Measurements from ENCODE around the gene DDA1.

DNA sequence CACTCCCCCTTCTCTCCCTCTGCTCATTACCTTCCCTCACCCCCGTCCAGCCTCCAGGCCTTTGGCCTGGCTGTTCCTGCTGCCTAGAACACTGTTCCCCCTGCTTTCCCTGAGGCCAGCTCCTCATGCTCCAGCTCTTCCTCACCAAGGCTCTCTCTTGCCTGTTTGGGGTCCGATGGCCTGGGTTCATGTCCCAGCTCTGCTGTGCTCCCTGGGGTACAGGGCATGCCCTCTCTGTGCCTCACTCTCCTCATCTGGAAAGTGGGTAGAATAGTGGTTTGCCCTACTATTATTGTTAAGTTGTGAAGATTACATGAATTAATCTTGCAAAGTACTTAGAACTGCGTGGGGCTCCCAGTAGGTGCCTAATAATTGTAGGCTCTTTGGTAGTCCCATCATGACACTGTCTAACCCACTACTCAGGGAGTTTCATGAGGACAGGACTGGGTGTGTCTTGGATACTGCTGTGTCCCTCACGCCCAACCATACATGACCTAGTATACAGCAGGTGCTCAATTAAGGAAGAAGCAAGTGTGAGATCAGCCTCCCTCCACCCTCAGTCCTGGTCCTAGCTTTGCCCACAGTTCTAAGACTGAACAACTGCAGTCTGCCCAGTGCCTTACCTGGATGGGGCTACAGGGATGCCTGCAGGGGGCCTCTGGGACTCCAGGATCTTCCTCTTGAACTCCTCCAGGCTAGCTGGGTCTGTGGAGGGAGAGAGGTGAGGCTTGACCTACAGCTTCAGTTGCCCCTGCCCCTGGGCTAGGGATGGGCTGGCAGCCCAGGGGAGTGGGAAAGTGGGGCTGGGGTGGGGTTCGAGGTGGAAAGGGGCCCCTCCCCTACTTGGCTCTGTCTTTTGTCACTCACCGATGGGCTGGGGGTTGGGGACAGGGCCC lies 50.8 kb downstream of the DDA1 start:
- no peak for TF ChIP-seq CTCF (CRISPR knock-in tag; IDR thresholded peaks at IDR 0.05)
- no peak for TF ChIP-seq ZNF552 (CRISPR knock-in tag; IDR thresholded peaks at IDR 0.05; ENCODE audit: borderline replicate concordance)
- no peak for TF ChIP-seq MXD1 (CRISPR knock-in tag; IDR thresholded peaks at IDR 0.05)
- TF ChIP-seq NR2C2 (CRISPR knock-in tag; IDR thresholded peaks at IDR 0.05; ENCODE audit: borderline replicate concordance): no peak
- TF ChIP-seq YEATS4 (CRISPR knock-in tag; IDR thresholded peaks at IDR 0.05; ENCODE audit: borderline replicate concordance): no peak
- TF ChIP-seq FOXK1 (CRISPR knock-in tag; IDR thresholded peaks at IDR 0.05; ENCODE audit: borderline replicate concordance, low read depth): no peak
- TF ChIP-seq RNF2 (conservative IDR thresholded peaks at IDR 0.05; ENCODE audit: low read depth): no peak
- no peak for TF ChIP-seq POLR2AphosphoS5 (IDR thresholded peaks at IDR 0.05; ENCODE audit: low read depth, low read length)
